GM23338 (cell line): ENCODE measurements around the gene FBRS. TPM values are rescaled to one million over a fixed set of nuclear protein-coding genes. Genes with fewer than 3 reads are reported as not detected.
A peak's percentile ranks its signal among the peaks of the same experiment; 100 is the strongest.

Source experiments
- ATAC-seq: fragments of 200-7000 bp; cut with Tn5 transposase; 3 replicates; pipeline ENCODE4 v1.9.1; 2020
- DNase-seq: peaks from one replicate; pipeline ENCODE4 v3.0.0-alpha.2; 2015; ENCODE audit warnings: low spot score
- H2AFZ ChIP-seq: fragments of 200-600 bp; sonication (generic); 2 replicates; pipeline ENCODE4 v1.8.0; 2016; ENCODE audit warnings: antibody characterized with exemption, mild to moderate bottlenecking, moderate library complexity
- H3F3A ChIP-seq: fragments of 200-600 bp; sonication (generic); replicated peaks from 2 replicates; pipeline ENCODE4 v1.8.0; 2017; ENCODE audit warnings: antibody characterized with exemption, mixed run types, low read depth
- H3K27ac ChIP-seq: fragments of 200-600 bp; sonication (generic); 2 replicates; pipeline ENCODE4 v1.6.1; 2016; ENCODE audit warnings: low read depth
- H3K27me3 ChIP-seq: fragments of 200-600 bp; sonication (generic); 2 replicates; pipeline ENCODE4 v1.8.0; 2016; ENCODE audit warnings: mild to moderate bottlenecking, mixed run types, moderate library complexity; ENCODE audit not compliant: insufficient read depth
- H3K36me3 ChIP-seq: fragments of 200-600 bp; sonication (generic); 2 replicates; pipeline ENCODE4 v1.8.0; 2016; ENCODE audit warnings: mild to moderate bottlenecking; ENCODE audit not compliant: insufficient read depth
- H3K4me1 ChIP-seq: fragments of 200-600 bp; sonication (generic); 2 replicates; pipeline ENCODE4 v1.8.0; 2016; ENCODE audit warnings: mild to moderate bottlenecking, moderate library complexity; ENCODE audit not compliant: insufficient read depth
- H3K4me2 ChIP-seq: fragments of 200-600 bp; sonication (generic); 2 replicates; pipeline ENCODE4 v1.7.1; 2017; ENCODE audit warnings: mixed run types
- H3K4me3 ChIP-seq: fragments of 200-600 bp; sonication (generic); 2 replicates; pipeline ENCODE4 v1.6.1; 2016; ENCODE audit warnings: mixed run types
- H3K79me2 ChIP-seq: fragments of 200-600 bp; sonication (generic); replicated peaks from 2 replicates; pipeline ENCODE4 v1.8.0; 2017; ENCODE audit warnings: mild to moderate bottlenecking; ENCODE audit not compliant: insufficient read depth
- H3K9me2 ChIP-seq: fragments of 200-600 bp; sonication (generic); 2 replicates; pipeline ENCODE4 v1.8.0; 2017; ENCODE audit not compliant: insufficient read depth
- H4K20me1 ChIP-seq: fragments of 200-600 bp; sonication (generic); replicated peaks from 2 replicates; pipeline ENCODE4 v1.8.0; 2017; ENCODE audit warnings: mild to moderate bottlenecking; ENCODE audit not compliant: insufficient read depth
- H3K27ac Mint-ChIP-seq: 2 replicates; pipeline ENCODE4 v1.8.0; 2020; ENCODE audit warnings: inconsistent platforms, mild to moderate bottlenecking, moderate library complexity, mixed read lengths
- H3K27me3 Mint-ChIP-seq: 3 replicates; pipeline ENCODE4 v1.8.0; 2022; ENCODE audit warnings: low read depth, mild to moderate bottlenecking, moderate library complexity, mixed read lengths, inconsistent platforms; ENCODE audit not compliant: insufficient read depth, poor library complexity
- H3K36me3 Mint-ChIP-seq: 3 replicates; pipeline ENCODE4 v1.8.0; 2021; ENCODE audit warnings: low read depth, mild to moderate bottlenecking, inconsistent platforms, moderate library complexity, mixed read lengths
- H3K4me1 Mint-ChIP-seq: 3 replicates; pipeline ENCODE4 v1.8.0; 2020; ENCODE audit warnings: mild to moderate bottlenecking, inconsistent platforms, mixed read lengths
- H3K4me3 Mint-ChIP-seq: 3 replicates; pipeline ENCODE4 v1.8.0; 2021; ENCODE audit warnings: moderate library complexity, mild to moderate bottlenecking, inconsistent platforms, mixed read lengths
- H3K9me3 Mint-ChIP-seq: 3 replicates; pipeline ENCODE4 v1.8.0; 2020; ENCODE audit warnings: moderate library complexity, mild to moderate bottlenecking, inconsistent platforms, mixed read lengths
- CREB1 ChIP-seq: fragments of 250-450 bp; sonication (Bioruptor Pico); IDR thresholded peaks from 2 replicates; pipeline ENCODE4 v1.5.0; 2020; ENCODE audit warnings: low read depth, mild to moderate bottlenecking, moderate library complexity
- EZH2 ChIP-seq: fragments of 200-600 bp; sonication (generic); IDR thresholded peaks from one replicate; pipeline ENCODE4 v1.8.0; 2017; ENCODE audit warnings: antibody characterized with exemption, mild to moderate bottlenecking, low read depth; ENCODE audit not compliant: unreplicated experiment
- EZH2phosphoT487 ChIP-seq: fragments of 200-600 bp; sonication (generic); IDR thresholded peaks from one replicate; pipeline ENCODE4 v1.8.1; 2018; ENCODE audit warnings: antibody characterized with exemption; ENCODE audit not compliant: unreplicated experiment
- JUNB ChIP-seq: IDR thresholded peaks from one replicate; pipeline ENCODE4 v1.6.1; 2016; ENCODE audit warnings: antibody characterized with exemption; ENCODE audit not compliant: unreplicated experiment
- NANOG ChIP-seq: IDR thresholded peaks from 2 replicates; pipeline ENCODE4 v1.6.1; 2016; ENCODE audit warnings: antibody characterized with exemption, borderline replicate concordance
- POLR2AphosphoS5 ChIP-seq: IDR thresholded peaks from 2 replicates; pipeline ENCODE4 v1.6.1; 2016; ENCODE audit warnings: antibody characterized with exemption, low read depth
- ZNF331 ChIP-seq: fragments of 250-450 bp; sonication (Bioruptor Pico); IDR thresholded peaks from 2 replicates; pipeline ENCODE4 v1.5.0; 2020; ENCODE audit warnings: low read depth, mild to moderate bottlenecking, moderate library complexity
- polyA plus RNA-seq: library from polyadenylated mRNA; unstranded; fragments of >200 nt; fragmentation: Nextera tagmentation; extraction: Ambion mirVana; gene quantifications from 2 replicates; pipeline ENCODE4 v1.2.1, GENCODE V29; 2016
- total RNA-seq: library from RNA; depleted of rRNA; stranded (reverse); fragments of >200 nt; shearing (Covaris generic); gene quantifications from 2 replicates; pipeline ENCODE4 v1.2.3, GENCODE V29; 2014
- TF ChIP-seq, protein P1 (sequence below): IDR thresholded peaks from one replicate; pipeline ENCODE4 v1.6.1; 2018; ENCODE audit warnings: antibody characterized with exemption; ENCODE audit not compliant: unreplicated experiment

FBRS gene
- total and polyA plus RNA-seq, 2 experiments from 2014 or later, result 2.3 to 7.2 TPM

DNA sequence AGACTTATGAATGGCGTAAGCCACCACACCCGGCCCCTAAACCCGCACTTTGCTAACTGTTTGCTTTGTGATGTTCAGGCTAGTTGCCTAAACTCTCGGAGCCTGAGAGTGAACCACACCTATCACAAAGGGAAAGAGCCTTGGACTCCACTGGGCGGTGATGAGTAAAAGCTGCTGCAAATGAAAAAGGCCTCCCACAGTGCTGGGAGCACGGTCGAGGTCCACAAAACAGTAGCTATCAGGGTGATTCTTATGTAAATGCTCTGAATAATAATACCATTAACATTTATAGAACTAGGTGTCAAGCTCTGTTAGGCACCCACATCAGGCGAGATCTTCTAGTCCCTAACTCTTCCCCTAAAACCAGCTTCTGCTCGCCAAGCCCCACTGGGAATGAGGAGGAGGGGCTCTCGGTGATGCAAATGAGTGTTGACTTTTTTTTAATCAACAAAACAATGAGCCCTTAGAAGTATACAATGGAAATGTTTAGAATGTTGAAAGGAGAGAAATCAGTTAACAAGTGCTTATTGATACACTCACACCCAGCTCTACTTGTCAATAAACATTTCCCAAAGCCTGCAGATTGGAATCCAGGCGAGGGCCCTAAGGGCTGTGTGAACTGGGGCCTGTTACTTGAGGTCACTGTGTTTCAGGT, 19.8 kb downstream of the FBRS start:
- Histone ChIP-seq H3K4me3 (no peak overlapping the region), H3K27me3 (peaks cover 95% of the 10 kb centered on the region), H3K4me2 (no peak overlapping the region), H4K20me1 (peaks cover 46% of the 10 kb centered on the region), H3K4me1 (no peaks in the 10 kb centered on the region; the same call in 1 of the 2 replicates), H3K9me2 (no peaks in the 10 kb centered on the region), H3K36me3 (no peaks in the 10 kb centered on the region), H2AFZ (no peak overlapping the region), H3K27ac (no peak overlapping the region), H3F3A (peaks cover 8% of the 10 kb centered on the region; the same call in 1 of the 2 replicates), H3K79me2 (no peaks in the 10 kb centered on the region)
- Mint-ChIP-seq H3K27ac (no peak overlapping the region), H3K4me3 (no peak overlapping the region; the same call in 2 of the 3 replicates), H3K27me3 (peaks cover 96% of the 10 kb centered on the region), H3K36me3 (no peaks in the 10 kb centered on the region), H3K4me1 (peaks cover 7% of the 10 kb centered on the region; the same call in 2 of the 3 replicates), H3K9me3 (peaks cover 6% of the 10 kb centered on the region)
- ATAC-seq (peak; percentile 96), DNase-seq (peak; percentile 98)
- TF ChIP-seq POLR2AphosphoS5 (peak; percentile 78), JUNB (no peak), CREB1 (no peak; the same call in none of the 2 replicates), NANOG (peak; percentile 98)

DNA sequence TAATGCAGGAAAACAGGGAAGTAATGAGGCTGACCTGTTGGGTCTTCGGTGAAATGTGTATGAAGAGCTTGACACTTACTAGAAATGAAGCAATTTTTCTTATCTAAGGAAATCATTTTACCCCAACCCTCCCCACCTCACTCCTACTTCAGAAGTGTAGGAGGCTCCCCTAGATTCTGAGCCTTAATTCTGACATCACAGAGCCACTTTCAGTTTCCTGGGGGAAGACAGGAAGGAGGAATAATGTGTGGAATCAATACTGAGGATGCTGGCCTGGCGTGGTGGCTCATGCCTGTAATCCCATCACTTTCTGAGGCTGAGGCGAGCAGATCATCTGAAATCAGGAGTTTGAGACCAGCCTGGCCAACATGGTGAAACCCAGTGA, 20.3 kb downstream of the FBRS start:
- Histone ChIP-seq H3F3A (peaks cover 8% of the 10 kb centered on the region; the same call in 1 of the 2 replicates), H3K79me2 (no peaks in the 10 kb centered on the region), H3K4me1 (no peaks in the 10 kb centered on the region; the same call in 1 of the 2 replicates), H3K27me3 (peaks cover 95% of the 10 kb centered on the region), H3K4me2 (no peak overlapping the region), H3K27ac (no peak overlapping the region), H4K20me1 (peaks cover 46% of the 10 kb centered on the region), H3K4me3 (no peak overlapping the region), H2AFZ (no peak overlapping the region), H3K9me2 (no peaks in the 10 kb centered on the region), H3K36me3 (no peaks in the 10 kb centered on the region)
- ATAC-seq, result no peak
- Mint-ChIP-seq H3K4me3 (no peak overlapping the region), H3K36me3 (no peaks in the 10 kb centered on the region), H3K4me1 (peaks cover 7% of the 10 kb centered on the region; the same call in 2 of the 3 replicates), H3K9me3 (peaks cover 6% of the 10 kb centered on the region), H3K27me3 (peaks cover 96% of the 10 kb centered on the region), H3K27ac (no peak overlapping the region)
- TF ChIP-seq EZH2phosphoT487, result no peak
- TF ChIP-seq NANOG, result no peak
- no peak for TF ChIP-seq ZNF331 (CRISPR knock-in tag)
- TF ChIP-seq, protein P1, sequence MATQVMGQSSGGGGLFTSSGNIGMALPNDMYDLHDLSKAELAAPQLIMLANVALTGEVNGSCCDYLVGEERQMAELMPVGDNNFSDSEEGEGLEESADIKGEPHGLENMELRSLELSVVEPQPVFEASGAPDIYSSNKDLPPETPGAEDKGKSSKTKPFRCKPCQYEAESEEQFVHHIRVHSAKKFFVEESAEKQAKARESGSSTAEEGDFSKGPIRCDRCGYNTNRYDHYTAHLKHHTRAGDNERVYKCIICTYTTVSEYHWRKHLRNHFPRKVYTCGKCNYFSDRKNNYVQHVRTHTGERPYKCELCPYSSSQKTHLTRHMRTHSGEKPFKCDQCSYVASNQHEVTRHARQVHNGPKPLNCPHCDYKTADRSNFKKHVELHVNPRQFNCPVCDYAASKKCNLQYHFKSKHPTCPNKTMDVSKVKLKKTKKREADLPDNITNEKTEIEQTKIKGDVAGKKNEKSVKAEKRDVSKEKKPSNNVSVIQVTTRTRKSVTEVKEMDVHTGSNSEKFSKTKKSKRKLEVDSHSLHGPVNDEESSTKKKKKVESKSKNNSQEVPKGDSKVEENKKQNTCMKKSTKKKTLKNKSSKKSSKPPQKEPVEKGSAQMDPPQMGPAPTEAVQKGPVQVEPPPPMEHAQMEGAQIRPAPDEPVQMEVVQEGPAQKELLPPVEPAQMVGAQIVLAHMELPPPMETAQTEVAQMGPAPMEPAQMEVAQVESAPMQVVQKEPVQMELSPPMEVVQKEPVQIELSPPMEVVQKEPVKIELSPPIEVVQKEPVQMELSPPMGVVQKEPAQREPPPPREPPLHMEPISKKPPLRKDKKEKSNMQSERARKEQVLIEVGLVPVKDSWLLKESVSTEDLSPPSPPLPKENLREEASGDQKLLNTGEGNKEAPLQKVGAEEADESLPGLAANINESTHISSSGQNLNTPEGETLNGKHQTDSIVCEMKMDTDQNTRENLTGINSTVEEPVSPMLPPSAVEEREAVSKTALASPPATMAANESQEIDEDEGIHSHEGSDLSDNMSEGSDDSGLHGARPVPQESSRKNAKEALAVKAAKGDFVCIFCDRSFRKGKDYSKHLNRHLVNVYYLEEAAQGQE, result no peak
- TF ChIP-seq EZH2, result peak; percentile 25
- TF ChIP-seq CREB1, result no peak
- no peak for TF ChIP-seq JUNB
- DNase-seq, result no peak
